Measurements from ENCODE around the gene PSD. TPM values are rescaled to one million over a fixed set of nuclear protein-coding genes. Genes with fewer than 3 reads are reported as not detected.

The PSD gene
- total RNA-seq, 1 experiment from 2014 or later, result 3.4 TPM

GRCh38 chr10:102432162-102432950 lies 13.8 kb upstream of the PSD start, which contains the start of gene CUEDC2:
Gene CUEDC2, minus strand, starts transcription at chr10:102432574. Its CDS starts 7,386 bp downstream, at chr10:102425188.
- peaks cover 52% of the 10 kb centered on the region for H3K27me3 Mint-ChIP-seq (ENCODE audit: low read depth)

More at GRCh38 chr10:102432162-102432950, 13.8 kb upstream of the PSD start, which contains the start of gene CUEDC2:
- Histone ChIP-seq H2BK120ac (ENCODE audit: low read depth, low read length, poor library complexity, severe bottlenecking) (peak within 1 kb of the TSS; percentile 39), H2BK15ac (ENCODE audit: low read depth, low read length) (no peak within 1 kb of the TSS), H3K4me2 (ENCODE audit: insufficient read depth, insufficient read length, low read length) (peak within 1 kb of the TSS; percentile 89), H2AFZ (ENCODE audit: low read length) (no peak within 1 kb of the TSS), H4K8ac (replicated peaks; ENCODE audit: insufficient read length, low read depth, low read length) (no peak within 1 kb of the TSS), H3K27me3 (ENCODE audit: insufficient read depth, low read length) (peaks cover 29% of the 10 kb centered on the region; the same call in 1 of the 2 replicates), H3K14ac (ENCODE audit: insufficient read depth, low read length) (peak within 1 kb of the TSS; percentile 71; the same call in 1 of the 2 replicates), H2BK5ac (ENCODE audit: insufficient read length, low read length) (no peak within 1 kb of the TSS), H3K56ac (ENCODE audit: insufficient read length, low read depth, low read length) (no peak within 1 kb of the TSS), H3K4ac (ENCODE audit: low read depth, low read length) (no peak within 1 kb of the TSS), H4K91ac (ENCODE audit: insufficient read length, low read depth, low read length) (no peak within 1 kb of the TSS), H4K20me1 (ENCODE audit: control insufficient read depth, insufficient read depth, insufficient read length) (no peaks in the 10 kb centered on the region), H3K9ac (ENCODE audit: extremely low read depth, insufficient read length, low read length) (peak within 1 kb of the TSS; percentile 91), H3K27ac (ENCODE audit: insufficient read length, low read depth, low read length) (no peak within 1 kb of the TSS), H2BK12ac (ENCODE audit: insufficient read length, low read depth, low read length) (no peak within 1 kb of the TSS), H3K9me3 (ENCODE audit: control insufficient read depth, low read depth, low read length) (no peaks in the 10 kb centered on the region), H2AK5ac (ENCODE audit: insufficient read length, low read length) (no peak within 1 kb of the TSS), H3K23ac (ENCODE audit: insufficient read length, low read depth, low read length) (no peak within 1 kb of the TSS), H3K4me1 (ENCODE audit: insufficient read depth, low read length) (peaks cover 5% of the 10 kb centered on the region; the same call in 1 of the 2 replicates), H3K79me1 (ENCODE audit: insufficient read depth, low read depth, low read length, poor library complexity, severe bottlenecking) (no peaks in the 10 kb centered on the region), H4K5ac (ENCODE audit: insufficient read length, low read depth, low read length) (no peak within 1 kb of the TSS), H3K23me2 (ENCODE audit: insufficient read length, low read depth, low read length, poor library complexity, severe bottlenecking) (peaks cover 9% of the 10 kb centered on the region), H3K18ac (ENCODE audit: insufficient read length, low read depth, low read length) (peak within 1 kb of the TSS; percentile 76), H3K79me2 (ENCODE audit: insufficient read depth, low read length) (no peaks in the 10 kb centered on the region), H3T11ph (ENCODE audit: low read length) (no peak within 1 kb of the TSS), H2BK20ac (ENCODE audit: low read depth, low read length, poor library complexity, severe bottlenecking) (no peak within 1 kb of the TSS)
- Mint-ChIP-seq H3K27ac (peak within 1 kb of the TSS; percentile 33 to 94 (median 68); a peak in 6 of 7 replicates), H3K4me1 (peaks cover 16 to 34% of the 10 kb centered on the region in 2 experiments), H3K36me3 (ENCODE audit: insufficient read depth in 1 of 3, low read depth in 3 of 3) (0 out of 7 replicates have a peak, but pooled peaks cover 0 to 1% (median 0%) of the 10 kb centered on the region in 3 experiments), H3K9me3 (no peaks in the 10 kb centered on the region; a peak in 1 of 5 replicates), H3K4me3 (peak within 1 kb of the TSS; percentile 89 to 97)
- peak; percentile 97 for DNase-seq
- TF ChIP-seq, protein P1, sequence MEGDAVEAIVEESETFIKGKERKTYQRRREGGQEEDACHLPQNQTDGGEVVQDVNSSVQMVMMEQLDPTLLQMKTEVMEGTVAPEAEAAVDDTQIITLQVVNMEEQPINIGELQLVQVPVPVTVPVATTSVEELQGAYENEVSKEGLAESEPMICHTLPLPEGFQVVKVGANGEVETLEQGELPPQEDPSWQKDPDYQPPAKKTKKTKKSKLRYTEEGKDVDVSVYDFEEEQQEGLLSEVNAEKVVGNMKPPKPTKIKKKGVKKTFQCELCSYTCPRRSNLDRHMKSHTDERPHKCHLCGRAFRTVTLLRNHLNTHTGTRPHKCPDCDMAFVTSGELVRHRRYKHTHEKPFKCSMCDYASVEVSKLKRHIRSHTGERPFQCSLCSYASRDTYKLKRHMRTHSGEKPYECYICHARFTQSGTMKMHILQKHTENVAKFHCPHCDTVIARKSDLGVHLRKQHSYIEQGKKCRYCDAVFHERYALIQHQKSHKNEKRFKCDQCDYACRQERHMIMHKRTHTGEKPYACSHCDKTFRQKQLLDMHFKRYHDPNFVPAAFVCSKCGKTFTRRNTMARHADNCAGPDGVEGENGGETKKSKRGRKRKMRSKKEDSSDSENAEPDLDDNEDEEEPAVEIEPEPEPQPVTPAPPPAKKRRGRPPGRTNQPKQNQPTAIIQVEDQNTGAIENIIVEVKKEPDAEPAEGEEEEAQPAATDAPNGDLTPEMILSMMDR (conservative IDR thresholded peaks at IDR 0.05), result no peak
- no CpG with 5 or more reads among the region's 52 CpGs for WGBS (ENCODE audit: extremely low coverage, insufficient read length, low lambda C conversion rate)

All from H9 (cell line).